HepG2 (cell line): ENCODE measurements around the gene PFAS. TPM values are rescaled to one million over a fixed set of nuclear protein-coding genes. Genes with fewer than 3 reads are reported as not detected.

Experiments
- GMEB1 ChIP-seq: sonication (generic); formaldehyde crosslinking; IDR thresholded peaks from 2 replicates; pipeline ENCODE4 v1.5.1; 2020; ENCODE audit warnings: missing genetic modification reagents, mild to moderate bottlenecking, borderline replicate concordance
- GTF3A ChIP-seq: sonication (generic); formaldehyde crosslinking; conservative IDR thresholded peaks from 2 replicates; pipeline ENCODE4 v1.4.0; 2020; ENCODE audit warnings: mild to moderate bottlenecking, missing genetic modification reagents
- MXD1 ChIP-seq: sonication (generic); formaldehyde crosslinking; IDR thresholded peaks from 2 replicates; pipeline ENCODE4 v1.4.0; 2020; ENCODE audit warnings: mild to moderate bottlenecking, missing genetic modification reagents
- PHF21A ChIP-seq: sonication (generic); formaldehyde crosslinking; IDR thresholded peaks from 2 replicates; pipeline ENCODE4 v1.5.0; 2020; ENCODE audit warnings: mild to moderate bottlenecking, missing genetic modification reagents
- RAD21 ChIP-seq: fragments of 450-650 bp; formaldehyde crosslinking; IDR thresholded peaks from 2 replicates; pipeline ENCODE4 v1.5.0; 2020; ENCODE audit warnings: mild to moderate bottlenecking
- SOX5 ChIP-seq: IDR thresholded peaks from 2 replicates; pipeline ENCODE4 v1.6.1; 2016; ENCODE audit warnings: borderline replicate concordance
- USF2 ChIP-seq, 2 experiments: sonication (generic) in 1 of 2; formaldehyde crosslinking in 1 of 2; IDR thresholded peaks; 2 replicates each; pipeline versions ENCODE4 v1.5.1 to v1.6.1; 2011 to 2020; ENCODE audit warnings: borderline replicate concordance in 1 of 2, low read depth in 1 of 2, low read length in 1 of 2, mild to moderate bottlenecking in 1 of 2, missing genetic modification reagents in 1 of 2, moderate library complexity in 1 of 2
- ZFP1 ChIP-seq: IDR thresholded peaks from 2 replicates; pipeline ENCODE4 v1.6.1; 2016
- ZFP37 ChIP-seq: sonication (generic); formaldehyde crosslinking; IDR thresholded peaks from 2 replicates; pipeline ENCODE4 v1.4.0; 2020; ENCODE audit warnings: missing genetic modification reagents, borderline replicate concordance
- ZFX ChIP-seq: sonication (generic); formaldehyde crosslinking; IDR thresholded peaks from 2 replicates; pipeline ENCODE4 v1.4.0; 2020; ENCODE audit warnings: mild to moderate bottlenecking, low read depth, missing genetic modification reagents, moderate library complexity
- ZNF101 ChIP-seq: sonication (generic); formaldehyde crosslinking; IDR thresholded peaks from 2 replicates; pipeline ENCODE4 v1.4.0; 2020; ENCODE audit warnings: mild to moderate bottlenecking, low read depth, missing genetic modification reagents, borderline replicate concordance
- ZNF18 ChIP-seq: sonication (generic); formaldehyde crosslinking; IDR thresholded peaks from 2 replicates; pipeline ENCODE4 v1.8.0; 2022; ENCODE audit warnings: mild to moderate bottlenecking, missing genetic modification reagents; ENCODE audit not compliant: insufficient replicate concordance
- ZNF639 ChIP-seq: conservative IDR thresholded peaks from 2 replicates; pipeline ENCODE4 v1.6.1; 2018; ENCODE audit warnings: missing genetic modification reagents
- ZNF644 ChIP-seq: IDR thresholded peaks from 2 replicates; pipeline ENCODE4 v1.6.1; 2016; ENCODE audit warnings: low read depth
- ZNF775 ChIP-seq: sonication (generic); formaldehyde crosslinking; IDR thresholded peaks from 2 replicates; pipeline ENCODE4 v1.4.0; 2020; ENCODE audit warnings: missing genetic modification reagents, mild to moderate bottlenecking, moderate library complexity, borderline replicate concordance
- ZSCAN20 ChIP-seq: sonication (generic); formaldehyde crosslinking; IDR thresholded peaks from 2 replicates; pipeline ENCODE4 v1.4.0; 2020; ENCODE audit warnings: missing genetic modification reagents, mild to moderate bottlenecking, borderline replicate concordance
- ZSCAN30 ChIP-seq: sonication (generic); formaldehyde crosslinking; IDR thresholded peaks from 2 replicates; pipeline ENCODE4 v1.5.0; 2020; ENCODE audit warnings: mild to moderate bottlenecking, missing genetic modification reagents
- ZSCAN5A ChIP-seq: sonication (generic); formaldehyde crosslinking; IDR thresholded peaks from 2 replicates; pipeline ENCODE4 v1.8.0; 2022; ENCODE audit warnings: mild to moderate bottlenecking, missing genetic modification reagents, borderline replicate concordance
- polyA plus RNA-seq, 8 experiments: library from polyadenylated mRNA; depleted of rRNA in 3 of 8; stranded (reverse) in 7 of 8; unstranded in 1 of 8; fragments of >200 nt; fragmentation: Illumina TruSeq in 4 of 8; extraction: Trizol in 4 of 8; gene quantifications; 2 replicates each; pipeline versions ENCODE4 v1.2.1 to v1.2.3, GENCODE V29; 2011 to 2016; ENCODE audit warnings: low read depth in 4 of 8, missing spikeins in 1 of 8, mixed read lengths in 1 of 8; ENCODE audit not compliant: insufficient read depth in 1 of 8
- total RNA-seq, 5 experiments: library from RNA; depleted of rRNA; stranded (reverse); fragments of >200 nt; fragmentation: Illumina TruSeq; extraction: Trizol; gene quantifications; 2 replicates each; pipeline ENCODE4 v1.2.3, GENCODE V29; 2016; ENCODE audit warnings: low read depth in 1 of 5

Gene PFAS
- total and polyA plus RNA-seq, 2 of the 13 experiments (the other 11 are each of a cell fraction or from before 2014, with no cell fraction given): 49.4 to 58.2 TPM

GRCh38 chr17:8223356-8224126, 25.5 kb upstream of the PFAS start (continued):
- TF ChIP-seq ZSCAN5A (no peak), ZNF639 (CRISPR knock-in tag) (no peak), ZSCAN20 (CRISPR knock-in tag) (peak; percentile 59; the same call in 1 of the 2 replicates), ZNF18 (peak; percentile 6), GTF3A (CRISPR knock-in tag) (peak; percentile 85; the same call in 1 of the 2 replicates), RAD21 (CRISPR knock-in tag) (no peak; the same call in 1 of the 2 replicates), ZNF775 (0 out of 2 replicates have a peak, but pooled peaks have one; percentile 1), PHF21A (CRISPR knock-in tag) (0 out of 2 replicates have a peak, but pooled peaks have one; percentile 2), ZFP1 (CRISPR knock-in tag) (no peak; the same call in 1 of the 2 replicates), ZSCAN30 (CRISPR knock-in tag) (0 out of 2 replicates have a peak, but pooled peaks have one; percentile 4), MXD1 (peak; percentile 52), ZNF644 (CRISPR knock-in tag) (0 out of 2 replicates have a peak, but pooled peaks have one; percentile 3), GMEB1 (CRISPR knock-in tag) (peak; percentile 26; the same call in 1 of the 2 replicates), USF2 (IDR thresholded peaks at IDR 0.05; ENCODE audit: low read depth, low read length) (no peak), USF2 (CRISPR knock-in tag; IDR thresholded peaks at IDR 0.05; ENCODE audit: borderline replicate concordance) (0 out of 2 replicates have a peak, but pooled peaks have one; percentile 4), SOX5 (0 out of 2 replicates have a peak, but pooled peaks have one; percentile 8), ZFP37 (peak; percentile 25; the same call in 1 of the 2 replicates), ZNF101 (no peak), ZFX (CRISPR knock-in tag) (peak; percentile 63)
